ENCODE results near the gene CDKN2AIP.
"Not testable (repeated sequence)": the region's sequence is repeated elsewhere in the genome, so short reads cannot be mapped to it uniquely, and the experiment has no call there.

The CDKN2AIP gene

GRCh38 chr4:183449193-183449882 is 4.9 kb downstream of the CDKN2AIP start:
- DNase-seq = no peak

GRCh38 chr4:183450108-183450507 is 5.7 kb downstream of the CDKN2AIP start:
- no peak for DNase-seq

GRCh38 chr4:183455431-183456195 is 11.2 kb downstream of the CDKN2AIP start:
- DNase-seq = no peak

- no peak for DNase-seq
These were observed 13.6 kb downstream of the CDKN2AIP start for GRCh38 chr4:183458005-183458404.

- not testable (repeated sequence) for DNase-seq
These were observed 19.6 kb downstream of the CDKN2AIP start for GRCh38 chr4:183463903-183464619.

GRCh38 chr4:183465879-183466278 is 21.4 kb downstream of the CDKN2AIP start:
- not testable (repeated sequence) for DNase-seq

- no peak for DNase-seq
These were observed 22.8 kb downstream of the CDKN2AIP start for GRCh38 chr4:183467246-183467645.

- no peak for DNase-seq
These were observed 24.0 kb downstream of the CDKN2AIP start for GRCh38 chr4:183468210-183469095.

GRCh38 chr4:183469285-183469684 is 24.8 kb downstream of the CDKN2AIP start:
- DNase-seq = no peak

GRCh38 chr4:183469936-183470335 is 25.5 kb downstream of the CDKN2AIP start:
- DNase-seq = no peak

- no peak for DNase-seq
These were observed 26.4 kb downstream of the CDKN2AIP start for GRCh38 chr4:183470821-183471220.

GRCh38 chr4:183471946-183472708 is 27.7 kb downstream of the CDKN2AIP start:
- DNase-seq = peak; percentile 56

- no peak for DNase-seq
These were observed 33.7 kb downstream of the CDKN2AIP start for GRCh38 chr4:183478123-183478522.

- no peak for DNase-seq
These were observed 34.5 kb downstream of the CDKN2AIP start for GRCh38 chr4:183478926-183479325.

- not testable (repeated sequence) for DNase-seq
These were observed 38.2 kb downstream of the CDKN2AIP start for GRCh38 chr4:183482515-183483095.

GRCh38 chr4:183483997-183484396 is 39.6 kb downstream of the CDKN2AIP start:
- no peak for DNase-seq

- DNase-seq = no peak
These were observed 41.1 kb downstream of the CDKN2AIP start for GRCh38 chr4:183485411-183486160.

GRCh38 chr4:183492791-183493222 is 48.4 kb downstream of the CDKN2AIP start:
- no peak for DNase-seq

GRCh38 chr4:183493246-183493645 is 48.8 kb downstream of the CDKN2AIP start:
- no peak for DNase-seq

- DNase-seq = no peak
These were observed 50.7 kb downstream of the CDKN2AIP start for GRCh38 chr4:183495184-183495583.
